Naive B cell (primary cell): ENCODE results near the gene AQP7. TPM values are rescaled to one million over a fixed set of nuclear protein-coding genes. Genes with fewer than 3 reads are reported as not detected.
"Not testable (repeated sequence)": the region's sequence is repeated elsewhere in the genome, so short reads cannot be mapped to it uniquely, and the experiment has no call there.

ENCODE experiments used
- ATAC-seq, 2 donors: fragments of 150-1000 bp; cut with Tn5 transposase; 2 replicates each; pipeline ENCODE4 v1.10.0; 2021; ENCODE audit warnings: low read depth in 2 of 2, mild to moderate bottlenecking in 2 of 2, moderate library complexity in 2 of 2
- DNase-seq: peaks from one replicate; pipeline ENCODE4 v3.0.0; 2022
- H3K27ac Mint-ChIP-seq, 6 donors: one replicate each; pipeline ENCODE4 v1.8.0; 2020 to 2022; ENCODE audit warnings: mild to moderate bottlenecking in 6 of 6, mixed read lengths in 6 of 6, moderate library complexity in 5 of 6, inconsistent platforms in 2 of 6
- H3K27me3 Mint-ChIP-seq, 3 donors: one replicate each; pipeline ENCODE4 v1.8.0; 2021 to 2022; ENCODE audit warnings: mixed read lengths in 3 of 3, mild to moderate bottlenecking in 1 of 3
- H3K36me3 Mint-ChIP-seq, 2 donors: one replicate each; pipeline ENCODE4 v1.8.0; 2020 to 2022; ENCODE audit warnings: mixed read lengths in 2 of 2, inconsistent platforms in 1 of 2, mild to moderate bottlenecking in 1 of 2
- H3K4me1 Mint-ChIP-seq, 3 donors: one replicate each; pipeline ENCODE4 v1.8.0; 2020 to 2022; ENCODE audit warnings: mixed read lengths in 3 of 3, inconsistent platforms in 1 of 3, mild to moderate bottlenecking in 1 of 3, moderate library complexity in 1 of 3
- H3K4me3 Mint-ChIP-seq, 8 donors: one replicate each; pipeline ENCODE4 v1.8.0; 2020 to 2022; ENCODE audit warnings: mild to moderate bottlenecking in 8 of 8, mixed read lengths in 8 of 8, moderate library complexity in 8 of 8, inconsistent platforms in 2 of 8
- H3K9me3 Mint-ChIP-seq, 7 donors: one replicate each; pipeline ENCODE4 v1.8.0; 2020 to 2022; ENCODE audit warnings: mixed read lengths in 7 of 7, mild to moderate bottlenecking in 5 of 7, inconsistent platforms in 2 of 7, moderate library complexity in 1 of 7
- polyA plus RNA-seq, 6 donors: library from polyadenylated mRNA; unstranded; fragments of 300-500 nt; fragmentation: Illumina TruSeq; gene quantifications; one replicate each; pipeline ENCODE4 v1.2.3, GENCODE V29; 2021; ENCODE audit warnings: low read depth in 6 of 6

Gene AQP7
- polyA plus RNA-seq, 6 donors from 2014 or later, result not detected

DNA sequence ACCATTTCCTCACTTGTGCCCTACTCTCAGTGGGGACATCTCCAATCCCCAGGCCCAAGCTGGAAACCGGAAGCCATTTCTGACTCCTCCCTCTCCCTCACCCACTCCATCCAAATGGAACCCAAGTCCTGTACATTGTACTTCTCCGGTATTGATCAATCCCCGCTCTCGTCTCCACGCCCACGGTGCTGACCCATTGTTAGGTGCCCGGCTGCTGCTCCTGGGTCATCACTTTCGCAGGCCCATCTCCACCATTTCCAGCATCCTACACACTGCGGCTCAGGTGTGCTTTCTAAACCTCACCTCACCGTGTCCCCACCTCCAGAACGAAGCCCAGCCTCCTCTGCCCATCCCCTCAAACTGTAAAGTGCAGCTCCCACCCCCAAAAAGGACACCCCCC, 19.0 kb downstream of the AQP7 start:
- not testable (repeated sequence) for H3K4me1 Mint-ChIP-seq, H3K27ac Mint-ChIP-seq, ATAC-seq, H3K9me3 Mint-ChIP-seq, H3K4me3 Mint-ChIP-seq, DNase-seq, H3K36me3 Mint-ChIP-seq
- peaks cover 0 to 11% (median 11%) of the 10 kb centered on the region in 3 donors for H3K27me3 Mint-ChIP-seq

DNA sequence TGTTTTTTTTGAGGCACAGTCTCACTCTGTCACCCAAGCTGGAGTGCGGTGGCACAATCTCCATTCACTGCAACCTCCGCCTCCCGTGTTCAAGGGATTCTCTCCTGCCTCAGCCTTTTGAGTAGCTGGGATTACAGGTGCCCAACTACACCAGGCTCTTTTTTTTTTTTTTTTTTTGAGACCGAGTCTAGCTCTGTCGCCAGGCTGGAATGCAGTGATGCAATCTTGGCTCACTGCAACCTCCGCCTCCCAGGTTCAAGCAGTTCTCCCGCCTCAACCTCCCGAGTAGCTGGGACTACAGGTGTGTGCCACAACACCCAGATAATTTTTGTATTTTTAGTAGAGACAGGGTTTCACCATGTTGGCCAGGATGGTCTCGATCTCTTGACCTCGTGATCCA, 20.0 kb downstream of the AQP7 start:
- H3K9me3 Mint-ChIP-seq, H3K36me3 Mint-ChIP-seq, DNase-seq, H3K4me3 Mint-ChIP-seq, ATAC-seq, H3K27me3 Mint-ChIP-seq, H3K4me1 Mint-ChIP-seq: not testable (repeated sequence)
- H3K27ac Mint-ChIP-seq, result peak overlapping the region in 1 of 6 donors; percentile 5

DNA sequence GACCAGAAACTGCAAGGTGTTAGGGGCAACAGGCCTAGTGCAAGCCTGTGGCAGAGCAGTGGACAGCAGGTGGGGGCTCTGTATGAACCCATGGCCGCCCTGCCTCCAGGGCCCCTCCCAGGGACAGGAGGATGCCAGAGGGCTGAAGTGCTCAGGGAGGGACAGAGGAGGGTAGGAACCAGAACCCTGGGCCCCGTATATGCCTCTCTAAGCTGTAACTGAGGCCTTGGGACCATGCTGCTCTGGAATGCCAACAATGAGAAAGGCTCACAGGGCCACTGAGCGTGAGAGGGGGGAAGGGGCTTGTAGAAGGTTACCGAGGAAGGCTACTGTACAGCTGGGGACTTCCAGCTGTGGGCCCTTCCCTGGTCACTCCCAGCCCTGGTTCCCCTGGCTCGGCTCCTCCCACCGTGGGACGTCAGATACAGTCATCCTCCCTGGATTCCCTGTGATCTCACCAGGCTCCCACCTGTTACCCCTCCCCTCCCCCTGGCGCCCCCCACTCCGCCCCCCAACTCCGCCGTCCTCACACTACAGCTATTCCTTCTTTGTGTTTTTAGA, 21.1 kb downstream of the AQP7 start:
- ATAC-seq (no peak), DNase-seq (no peak)
- no peaks in the 10 kb centered on the region for H3K9me3 Mint-ChIP-seq
- no peaks in the 10 kb centered on the region for H3K36me3 Mint-ChIP-seq
- H3K27ac Mint-ChIP-seq, result peak overlapping the region in 1 of 6 donors; percentile 15
- peaks cover 0 to 2% (median 0%) of the 10 kb centered on the region in 3 donors for H3K4me1 Mint-ChIP-seq
- H3K27me3 Mint-ChIP-seq, result no peaks in the 10 kb centered on the region
- no peak overlapping the region for H3K4me3 Mint-ChIP-seq

DNA sequence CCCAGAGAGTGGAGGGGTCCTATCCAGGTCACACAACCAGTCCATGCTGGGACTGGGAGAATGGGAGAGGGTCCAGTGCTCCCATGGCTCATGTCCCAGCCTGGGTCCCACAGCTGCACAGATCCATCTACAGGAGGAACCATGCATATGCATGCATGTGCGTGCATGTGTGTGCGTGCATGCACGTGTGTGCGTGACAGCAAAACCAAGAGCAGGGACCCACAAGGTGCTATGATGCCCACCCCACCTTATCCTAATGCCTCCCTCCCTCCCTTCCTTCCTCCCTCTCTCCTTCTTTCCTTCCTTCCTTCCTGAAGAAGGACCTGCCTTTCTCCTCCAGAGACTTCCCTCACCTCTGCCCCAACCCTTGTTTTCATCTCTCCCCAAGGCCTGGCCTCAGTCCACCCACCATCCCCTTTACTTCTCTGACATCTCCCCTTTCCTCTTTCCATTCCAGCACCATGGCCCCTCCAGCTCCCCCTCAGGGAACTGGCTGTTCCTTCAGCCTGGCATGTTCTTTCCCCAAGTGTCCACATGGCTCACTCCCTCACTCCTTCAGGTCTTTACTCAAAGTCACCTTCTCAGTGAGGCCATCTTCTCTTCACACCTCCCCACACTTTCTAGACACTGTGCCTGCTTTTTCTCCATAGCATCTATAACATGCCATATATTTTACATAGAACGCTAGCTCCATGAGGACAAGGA, 21.8 kb downstream of the AQP7 start:
- Mint-ChIP-seq H3K27ac (no peak overlapping the region), H3K4me1 (peaks cover 0 to 2% (median 0%) of the 10 kb centered on the region in 3 donors), H3K9me3 (no peaks in the 10 kb centered on the region), H3K4me3 (no peak overlapping the region), H3K27me3 (no peaks in the 10 kb centered on the region), H3K36me3 (no peaks in the 10 kb centered on the region)
- ATAC-seq, result no peak
- no peak for DNase-seq

DNA sequence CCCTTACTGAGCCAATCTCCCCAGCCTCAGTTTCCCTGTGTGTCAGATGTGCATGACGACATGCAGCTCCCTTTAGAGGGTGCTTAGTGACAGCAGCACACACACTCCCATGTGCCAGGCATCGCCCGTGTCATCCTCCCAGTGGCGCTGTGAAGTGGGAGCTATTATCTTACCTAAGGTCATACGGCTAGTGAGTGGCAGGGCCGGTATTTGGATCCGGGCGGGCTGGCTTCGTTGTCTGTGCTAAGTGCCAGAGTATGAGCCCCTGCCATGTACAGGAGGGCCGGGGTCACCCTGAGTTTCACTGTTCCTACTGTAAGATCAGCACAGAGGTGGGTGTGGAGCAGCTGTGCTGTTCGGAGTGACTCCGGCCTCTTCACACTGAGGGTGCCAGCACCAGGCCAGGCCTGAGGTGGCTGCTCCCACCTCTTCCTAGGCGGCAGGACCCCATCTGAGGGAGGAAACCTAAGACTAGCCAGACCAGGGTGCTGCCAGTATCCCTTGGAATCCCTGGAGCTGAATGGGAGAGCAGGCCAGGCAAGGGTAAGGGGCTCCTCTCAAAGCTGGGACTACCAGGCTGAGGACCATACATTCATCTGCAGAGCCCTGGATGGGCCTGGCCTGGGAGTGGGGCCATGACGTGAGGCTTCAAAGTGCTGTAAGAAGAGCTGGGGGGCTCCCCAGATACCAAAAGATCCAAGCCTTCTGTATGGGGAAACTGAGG, 22.5 kb downstream of the AQP7 start:
- Mint-ChIP-seq H3K27ac (no peak overlapping the region), H3K27me3 (no peaks in the 10 kb centered on the region), H3K9me3 (no peaks in the 10 kb centered on the region), H3K4me1 (peaks cover 5 to 8% (median 6%) of the 10 kb centered on the region in 3 donors), H3K36me3 (no peaks in the 10 kb centered on the region), H3K4me3 (peak overlapping the region in 1 of 8 donors; percentile 16)
- no peak for ATAC-seq
- DNase-seq, result no peak

DNA sequence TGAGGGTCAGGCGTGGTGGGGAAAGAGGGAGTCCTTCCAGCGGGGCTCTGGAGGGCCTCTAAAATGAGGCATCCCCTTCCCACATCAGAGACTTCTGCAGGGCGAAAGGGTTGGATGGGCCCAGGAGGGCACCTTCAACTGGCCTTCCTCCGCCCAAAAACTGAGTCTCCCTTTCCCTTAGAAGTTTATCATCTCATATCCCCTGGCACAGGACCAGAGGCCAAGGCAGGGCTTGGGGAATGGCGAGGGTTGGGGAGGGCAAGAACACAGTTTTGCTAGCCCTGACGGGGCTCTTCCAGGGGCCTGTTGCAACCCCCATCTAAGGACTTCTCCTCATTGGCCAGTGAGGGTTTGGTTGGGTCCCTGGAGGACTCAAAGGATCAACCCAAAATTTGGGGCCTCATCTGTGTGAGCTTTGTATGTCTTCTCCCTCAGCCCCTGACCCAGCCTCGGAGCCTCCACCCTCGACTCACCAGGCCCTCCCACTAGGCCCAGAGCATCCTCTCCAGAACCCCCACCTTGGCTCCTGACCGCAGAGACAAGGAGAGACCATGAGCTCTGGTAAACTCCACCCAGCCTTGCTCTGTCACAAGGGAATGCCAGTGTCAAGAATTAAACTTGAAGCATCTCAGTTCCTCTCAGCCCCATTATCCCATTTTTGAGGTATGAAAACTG, 24.1 kb downstream of the AQP7 start:
- Mint-ChIP-seq H3K27ac (no peak overlapping the region), H3K4me3 (no peak overlapping the region), H3K27me3 (no peaks in the 10 kb centered on the region), H3K4me1 (peaks cover 5 to 12% (median 9%) of the 10 kb centered on the region in 3 donors), H3K9me3 (no peaks in the 10 kb centered on the region), H3K36me3 (no peaks in the 10 kb centered on the region)
- DNase-seq (no peak), ATAC-seq (no peak)

DNA sequence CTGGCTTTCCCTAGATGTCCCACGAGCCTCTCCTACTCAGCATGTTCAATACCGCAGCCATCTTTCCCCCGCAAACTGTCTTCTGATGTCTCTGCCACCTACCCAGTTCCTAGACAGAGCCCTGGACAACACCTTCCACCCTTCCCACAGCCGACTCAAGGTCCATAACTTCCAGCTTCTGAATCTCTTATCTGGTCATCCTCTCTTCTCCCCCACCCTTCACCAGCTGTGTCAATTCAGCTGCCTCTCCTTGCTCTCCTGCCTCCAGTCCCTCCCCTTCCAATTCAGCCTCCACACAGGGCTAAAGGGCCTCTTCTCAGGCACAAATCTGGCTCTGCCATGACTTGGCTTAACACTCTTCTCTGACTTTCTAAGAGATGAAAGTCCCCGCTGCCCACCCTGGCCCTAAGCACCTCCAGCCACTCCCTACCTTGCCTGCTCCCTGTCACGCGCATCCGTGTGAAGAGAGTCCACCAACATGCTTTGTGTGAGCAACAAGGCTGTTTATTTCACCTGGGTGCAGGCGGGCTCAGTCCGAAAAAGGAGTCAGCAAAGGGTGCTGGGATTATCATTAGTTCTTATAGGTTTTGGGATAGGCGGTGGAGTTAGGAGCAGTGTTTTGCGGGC, 25.2 kb downstream of the AQP7 start:
- H3K36me3 Mint-ChIP-seq, result no peaks in the 10 kb centered on the region
- no peak overlapping the region for H3K27ac Mint-ChIP-seq
- H3K4me3 Mint-ChIP-seq, result peak overlapping the region in 1 of 8 donors; percentile 26
- H3K4me1 Mint-ChIP-seq, result peaks cover 5 to 12% (median 9%) of the 10 kb centered on the region in 3 donors
- no peaks in the 10 kb centered on the region for H3K9me3 Mint-ChIP-seq
- DNase-seq (no peak), ATAC-seq (no peak)
- no peaks in the 10 kb centered on the region for H3K27me3 Mint-ChIP-seq

DNA sequence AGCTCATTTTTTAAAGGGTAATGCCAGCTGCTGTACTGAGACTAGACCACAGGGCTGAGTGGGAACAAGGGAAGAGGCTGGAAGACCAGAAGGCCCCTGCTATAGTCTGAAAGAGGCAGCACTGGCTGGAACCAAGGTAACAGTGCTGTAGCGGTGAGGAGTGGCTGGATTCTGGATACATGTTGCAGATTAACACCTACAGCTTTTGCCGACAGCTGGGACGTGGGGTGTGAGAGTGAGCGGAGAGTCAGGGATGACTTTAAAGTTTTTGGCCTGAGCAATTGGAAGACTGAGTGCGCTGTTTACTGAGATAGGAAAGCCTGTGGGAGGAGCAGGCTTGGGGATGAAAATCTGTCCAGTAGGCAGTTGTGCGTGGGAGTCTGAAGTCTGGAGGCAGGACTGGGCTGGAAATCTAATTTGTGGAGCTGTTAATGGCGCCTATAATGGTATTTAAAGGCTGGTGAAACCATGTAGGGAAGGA, 26.5 kb downstream of the AQP7 start:
- Mint-ChIP-seq H3K27me3 (no peaks in the 10 kb centered on the region), H3K27ac (peak overlapping the region in 3 of 6 donors; percentile 9 to 51 (median 18)), H3K36me3 (peaks cover 6 to 8% of the 10 kb centered on the region in 2 donors), H3K4me3 (no peak overlapping the region), H3K4me1 (peaks cover 5 to 12% (median 9%) of the 10 kb centered on the region in 3 donors), H3K9me3 (no peaks in the 10 kb centered on the region)
- no peak for ATAC-seq
- no peak for DNase-seq

DNA sequence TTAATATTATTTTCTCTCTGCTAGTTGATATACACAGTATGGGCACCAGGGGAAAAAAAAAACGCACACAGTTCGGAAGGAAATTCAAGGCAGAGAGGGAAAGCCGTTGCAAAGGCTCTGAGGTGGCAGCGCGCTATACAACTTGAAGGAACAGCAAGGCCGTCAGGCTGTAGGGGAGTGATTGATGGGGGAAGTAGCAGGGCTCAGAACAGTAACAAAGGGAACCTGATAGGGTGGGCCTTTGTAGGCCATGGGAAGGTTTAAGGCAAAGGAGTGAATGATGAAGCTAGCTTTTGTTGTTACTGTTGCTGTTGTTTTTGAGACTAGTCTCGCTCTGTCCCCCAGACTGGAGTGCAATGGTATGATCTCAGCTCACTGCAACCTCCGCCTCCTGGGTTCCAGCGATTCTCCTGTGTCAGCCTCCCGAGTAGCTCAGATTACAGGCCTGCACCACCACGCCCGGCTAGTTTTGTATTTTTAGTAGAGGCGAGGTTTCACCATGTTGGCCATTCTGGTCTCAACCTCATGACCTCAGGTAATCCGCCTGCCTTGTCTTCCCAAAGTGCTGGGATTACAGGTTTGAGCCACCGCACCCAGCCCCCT, 27.0 kb downstream of the AQP7 start:
- peak in 1 of 2 donors; percentile 33 for ATAC-seq
- DNase-seq, result no peak
- Mint-ChIP-seq H3K4me1 (peaks cover 5 to 10% (median 9%) of the 10 kb centered on the region in 3 donors), H3K9me3 (no peaks in the 10 kb centered on the region), H3K27me3 (no peaks in the 10 kb centered on the region), H3K27ac (peak overlapping the region in 4 of 6 donors; percentile 9 to 52 (median 30)), H3K4me3 (peak overlapping the region in 5 of 8 donors; percentile 2 to 88 (median 35)), H3K36me3 (peaks cover 6 to 8% of the 10 kb centered on the region in 2 donors)

DNA sequence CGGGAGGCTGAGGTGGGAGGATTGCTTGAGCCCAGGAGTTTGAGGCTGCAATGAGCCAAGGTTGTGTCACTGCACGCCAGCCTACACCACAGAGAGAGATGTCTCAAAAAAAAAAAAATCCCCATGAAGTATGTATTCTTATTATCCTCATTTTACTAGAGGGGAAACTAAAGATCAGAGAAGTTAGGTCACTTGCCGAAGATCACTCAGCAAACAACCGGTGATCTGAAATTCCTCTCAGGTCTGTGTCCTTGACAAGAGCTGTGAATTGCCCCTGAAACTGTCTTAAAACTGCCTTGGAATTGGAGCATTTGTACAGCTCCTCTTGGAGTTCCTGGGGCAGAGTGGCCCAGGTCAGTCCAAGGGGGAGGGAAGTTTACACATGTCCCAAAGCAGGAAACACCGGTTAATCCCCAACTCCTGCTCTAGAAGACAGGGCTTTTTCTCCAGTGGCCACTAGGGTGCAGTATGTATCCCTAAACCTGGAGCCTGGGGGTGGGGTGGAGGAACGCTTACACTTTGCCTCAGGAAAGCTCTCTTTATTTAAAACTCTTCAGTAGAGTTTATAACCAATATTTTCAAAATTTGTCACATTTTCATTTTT, 27.6 kb downstream of the AQP7 start:
- peak overlapping the region in 4 of 8 donors; percentile 2 to 88 (median 46) for H3K4me3 Mint-ChIP-seq
- H3K27ac Mint-ChIP-seq, result peak overlapping the region in 3 of 6 donors; percentile 10 to 52 (median 51)
- peaks cover 5 to 10% (median 9%) of the 10 kb centered on the region in 3 donors for H3K4me1 Mint-ChIP-seq
- ATAC-seq, result peak; percentile 69 to 82
- DNase-seq, result peak; percentile 46
- peaks cover 11 to 14% of the 10 kb centered on the region in 2 donors for H3K36me3 Mint-ChIP-seq
- H3K27me3 Mint-ChIP-seq, result no peaks in the 10 kb centered on the region
- H3K9me3 Mint-ChIP-seq, result no peaks in the 10 kb centered on the region

DNA sequence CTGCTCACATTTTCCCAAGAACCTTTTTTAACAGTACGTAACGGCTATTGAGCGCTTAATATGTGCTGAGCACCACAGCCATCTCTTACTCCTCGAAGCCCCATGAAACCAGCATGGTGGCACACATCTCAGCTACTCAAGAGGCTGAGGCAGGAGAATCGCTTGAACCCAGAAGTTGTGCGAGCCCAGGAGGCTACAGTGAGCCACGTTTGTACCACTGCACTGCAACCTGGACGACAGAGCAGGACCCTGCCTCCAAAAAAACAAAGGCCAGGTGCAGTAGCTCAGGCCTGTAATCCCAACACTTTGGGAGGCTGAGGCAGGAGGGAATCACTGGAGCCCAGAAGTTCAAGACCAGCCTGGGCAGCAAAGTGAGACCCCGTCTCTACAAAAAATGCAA, 28.2 kb downstream of the AQP7 start:
- H3K27ac Mint-ChIP-seq, result no peak overlapping the region
- ATAC-seq, result no peak
- H3K4me1 Mint-ChIP-seq, result peaks cover 5 to 10% (median 9%) of the 10 kb centered on the region in 3 donors
- H3K4me3 Mint-ChIP-seq, result no peak overlapping the region
- no peak for DNase-seq
- H3K9me3 Mint-ChIP-seq, result no peaks in the 10 kb centered on the region
- no peaks in the 10 kb centered on the region for H3K27me3 Mint-ChIP-seq
- peaks cover 11 to 19% of the 10 kb centered on the region in 2 donors for H3K36me3 Mint-ChIP-seq

DNA sequence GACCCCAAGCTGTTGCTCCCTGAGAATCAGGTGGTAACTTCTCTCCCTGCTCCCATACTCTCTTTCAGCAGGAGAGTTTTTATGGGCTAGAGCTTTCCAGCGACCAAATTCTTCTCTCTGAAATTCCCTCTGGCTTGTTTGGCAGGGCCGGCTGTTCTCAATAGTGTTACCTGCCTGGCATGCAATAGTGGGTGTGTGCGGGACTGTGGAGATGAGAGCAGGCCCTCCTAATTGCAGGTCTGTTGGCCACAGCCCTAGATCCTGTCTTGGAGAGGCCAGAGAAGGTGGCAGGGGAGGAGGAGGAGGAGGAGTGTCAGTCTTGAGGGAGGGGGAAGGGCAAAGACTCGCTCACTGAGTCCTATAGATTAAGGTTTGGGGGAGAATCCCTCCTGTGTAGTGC, 29.5 kb downstream of the AQP7 start:
- Mint-ChIP-seq H3K27ac (peak overlapping the region in 3 of 6 donors; percentile 39 to 65 (median 60)), H3K36me3 (peaks cover 11 to 19% of the 10 kb centered on the region in 2 donors), H3K4me3 (peak overlapping the region in 1 of 8 donors; percentile 29), H3K27me3 (no peaks in the 10 kb centered on the region), H3K9me3 (no peaks in the 10 kb centered on the region), H3K4me1 (peaks cover 5 to 10% (median 9%) of the 10 kb centered on the region in 3 donors)
- ATAC-seq (no peak), DNase-seq (no peak)
